ENCODE measurements around the gene RAB33B.

GRCh38 chr4:139465922-139466321 is 12.0 kb downstream of the RAB33B start:
- no peak for TF ChIP-seq CTCF (IDR thresholded peaks at IDR 0.05; ENCODE audit: low read length)
- TF ChIP-seq EZH2 (optimal IDR thresholded peaks at IDR 0.05; ENCODE audit: low read depth, low read length), result no peak
- TF ChIP-seq EZH2phosphoT487 (IDR thresholded peaks at IDR 0.05; ENCODE audit: low read length), result no peak

All from MM.1S (cell line).